ENCODE measurements around the gene KRT86.

The KRT86 gene

DNA sequence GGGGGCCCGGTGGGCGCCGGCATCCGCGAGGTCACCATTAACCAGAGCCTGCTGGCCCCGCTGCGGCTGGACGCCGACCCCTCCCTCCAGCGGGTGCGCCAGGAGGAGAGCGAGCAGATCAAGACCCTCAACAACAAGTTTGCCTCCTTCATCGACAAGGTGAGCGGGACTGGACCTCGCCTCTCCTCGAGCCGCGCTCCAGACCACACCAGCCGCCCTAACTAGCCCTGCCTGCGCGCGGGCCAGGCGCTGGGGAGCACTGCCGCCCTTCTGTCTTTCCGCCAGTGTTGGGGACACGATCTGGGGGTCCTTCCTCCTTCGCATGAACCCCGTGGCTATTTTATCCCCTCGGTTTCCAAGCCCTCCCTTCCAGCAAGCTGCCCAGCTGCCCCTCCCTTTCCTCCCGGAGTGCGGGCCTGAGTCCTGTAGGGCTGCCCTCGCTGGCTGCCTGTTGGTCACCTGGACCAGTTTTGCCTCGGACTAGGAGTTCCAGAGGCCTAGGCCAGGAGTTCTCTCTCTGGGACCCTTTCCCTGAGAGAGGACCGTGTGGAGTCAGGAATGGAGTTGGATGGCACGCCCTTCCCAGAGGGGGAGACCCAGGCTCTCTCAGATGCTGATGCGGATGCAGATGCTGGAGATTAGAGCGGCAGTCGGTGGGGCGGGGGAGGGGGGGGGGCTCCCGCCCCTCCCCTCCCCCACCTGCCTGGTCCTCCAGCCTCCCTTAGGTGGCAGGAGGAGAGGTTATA is 40.8 kb upstream of the KRT86 start:
- TF ChIP-seq TAF1 (IDR thresholded peaks at IDR 0.05; ENCODE audit: low read depth) (no peak), CEBPB (IDR thresholded peaks at IDR 0.05) (no peak), TCF12 (IDR thresholded peaks at IDR 0.05; ENCODE audit: low read depth) (no peak), EGR1 (IDR thresholded peaks at IDR 0.05) (no peak), EP300 (IDR thresholded peaks at IDR 0.05; ENCODE audit: borderline replicate concordance) (no peak), YY1 (IDR thresholded peaks at IDR 0.05; ENCODE audit: low read depth) (no peak), RAD21 (IDR thresholded peaks at IDR 0.05; ENCODE audit: low read depth) (no peak), CREB1 (IDR thresholded peaks at IDR 0.05; ENCODE audit: low read depth) (no peak), ZBTB7A (IDR thresholded peaks at IDR 0.05; ENCODE audit: low read depth) (no peak), FOXM1 (IDR thresholded peaks at IDR 0.05; ENCODE audit: borderline replicate concordance, low read depth) (no peak), TEAD4 (IDR thresholded peaks at IDR 0.05) (no peak), NFIC (IDR thresholded peaks at IDR 0.05) (no peak)
- TF ChIP-seq, protein P1, sequence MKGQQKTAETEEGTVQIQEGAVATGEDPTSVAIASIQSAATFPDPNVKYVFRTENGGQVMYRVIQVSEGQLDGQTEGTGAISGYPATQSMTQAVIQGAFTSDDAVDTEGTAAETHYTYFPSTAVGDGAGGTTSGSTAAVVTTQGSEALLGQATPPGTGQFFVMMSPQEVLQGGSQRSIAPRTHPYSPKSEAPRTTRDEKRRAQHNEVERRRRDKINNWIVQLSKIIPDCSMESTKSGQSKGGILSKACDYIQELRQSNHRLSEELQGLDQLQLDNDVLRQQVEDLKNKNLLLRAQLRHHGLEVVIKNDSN (IDR thresholded peaks at IDR 0.05) = no peak
- TF ChIP-seq, protein P2, sequence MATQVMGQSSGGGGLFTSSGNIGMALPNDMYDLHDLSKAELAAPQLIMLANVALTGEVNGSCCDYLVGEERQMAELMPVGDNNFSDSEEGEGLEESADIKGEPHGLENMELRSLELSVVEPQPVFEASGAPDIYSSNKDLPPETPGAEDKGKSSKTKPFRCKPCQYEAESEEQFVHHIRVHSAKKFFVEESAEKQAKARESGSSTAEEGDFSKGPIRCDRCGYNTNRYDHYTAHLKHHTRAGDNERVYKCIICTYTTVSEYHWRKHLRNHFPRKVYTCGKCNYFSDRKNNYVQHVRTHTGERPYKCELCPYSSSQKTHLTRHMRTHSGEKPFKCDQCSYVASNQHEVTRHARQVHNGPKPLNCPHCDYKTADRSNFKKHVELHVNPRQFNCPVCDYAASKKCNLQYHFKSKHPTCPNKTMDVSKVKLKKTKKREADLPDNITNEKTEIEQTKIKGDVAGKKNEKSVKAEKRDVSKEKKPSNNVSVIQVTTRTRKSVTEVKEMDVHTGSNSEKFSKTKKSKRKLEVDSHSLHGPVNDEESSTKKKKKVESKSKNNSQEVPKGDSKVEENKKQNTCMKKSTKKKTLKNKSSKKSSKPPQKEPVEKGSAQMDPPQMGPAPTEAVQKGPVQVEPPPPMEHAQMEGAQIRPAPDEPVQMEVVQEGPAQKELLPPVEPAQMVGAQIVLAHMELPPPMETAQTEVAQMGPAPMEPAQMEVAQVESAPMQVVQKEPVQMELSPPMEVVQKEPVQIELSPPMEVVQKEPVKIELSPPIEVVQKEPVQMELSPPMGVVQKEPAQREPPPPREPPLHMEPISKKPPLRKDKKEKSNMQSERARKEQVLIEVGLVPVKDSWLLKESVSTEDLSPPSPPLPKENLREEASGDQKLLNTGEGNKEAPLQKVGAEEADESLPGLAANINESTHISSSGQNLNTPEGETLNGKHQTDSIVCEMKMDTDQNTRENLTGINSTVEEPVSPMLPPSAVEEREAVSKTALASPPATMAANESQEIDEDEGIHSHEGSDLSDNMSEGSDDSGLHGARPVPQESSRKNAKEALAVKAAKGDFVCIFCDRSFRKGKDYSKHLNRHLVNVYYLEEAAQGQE (IDR thresholded peaks at IDR 0.05; ENCODE audit: low read depth) = no peak
- TF ChIP-seq, protein P3, sequence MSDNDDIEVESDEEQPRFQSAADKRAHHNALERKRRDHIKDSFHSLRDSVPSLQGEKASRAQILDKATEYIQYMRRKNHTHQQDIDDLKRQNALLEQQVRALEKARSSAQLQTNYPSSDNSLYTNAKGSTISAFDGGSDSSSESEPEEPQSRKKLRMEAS (IDR thresholded peaks at IDR 0.05) = no peak

DNA sequence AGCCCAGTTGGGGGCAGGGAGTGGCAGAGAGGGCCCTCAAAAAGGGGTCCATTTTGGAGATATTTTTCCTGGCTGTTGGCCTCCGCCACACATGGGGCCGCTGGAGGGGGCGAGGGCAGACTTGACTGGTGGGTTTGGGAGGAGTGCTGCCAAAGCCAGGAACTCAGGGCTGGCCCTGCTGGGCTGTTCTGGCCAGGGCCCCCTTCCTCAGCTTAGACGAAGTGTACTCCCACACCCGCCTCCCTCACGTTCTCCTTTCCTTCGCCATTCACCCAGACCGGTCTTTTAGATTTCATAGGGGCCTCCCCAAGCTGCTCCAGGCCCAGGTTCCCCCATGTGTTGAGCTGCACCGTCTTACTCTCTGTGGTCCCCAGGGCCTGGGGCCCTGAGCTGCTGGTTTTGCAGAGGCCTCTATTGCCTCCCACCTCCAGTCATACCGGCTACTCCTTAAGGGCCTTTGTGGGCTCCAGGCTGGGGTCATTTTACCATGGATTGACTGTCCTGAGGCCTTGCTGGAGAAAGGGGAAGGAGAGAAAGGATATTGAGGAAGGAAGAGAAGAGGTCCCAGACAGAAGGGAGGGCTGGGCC is 40.1 kb upstream of the KRT86 start:
- TF ChIP-seq YY1 (IDR thresholded peaks at IDR 0.05; ENCODE audit: low read depth) = no peak
- no peak for TF ChIP-seq RAD21 (IDR thresholded peaks at IDR 0.05; ENCODE audit: low read depth)
- TF ChIP-seq CEBPB (IDR thresholded peaks at IDR 0.05) = no peak
- TF ChIP-seq, protein P2 (IDR thresholded peaks at IDR 0.05; ENCODE audit: low read depth) = no peak

DNA sequence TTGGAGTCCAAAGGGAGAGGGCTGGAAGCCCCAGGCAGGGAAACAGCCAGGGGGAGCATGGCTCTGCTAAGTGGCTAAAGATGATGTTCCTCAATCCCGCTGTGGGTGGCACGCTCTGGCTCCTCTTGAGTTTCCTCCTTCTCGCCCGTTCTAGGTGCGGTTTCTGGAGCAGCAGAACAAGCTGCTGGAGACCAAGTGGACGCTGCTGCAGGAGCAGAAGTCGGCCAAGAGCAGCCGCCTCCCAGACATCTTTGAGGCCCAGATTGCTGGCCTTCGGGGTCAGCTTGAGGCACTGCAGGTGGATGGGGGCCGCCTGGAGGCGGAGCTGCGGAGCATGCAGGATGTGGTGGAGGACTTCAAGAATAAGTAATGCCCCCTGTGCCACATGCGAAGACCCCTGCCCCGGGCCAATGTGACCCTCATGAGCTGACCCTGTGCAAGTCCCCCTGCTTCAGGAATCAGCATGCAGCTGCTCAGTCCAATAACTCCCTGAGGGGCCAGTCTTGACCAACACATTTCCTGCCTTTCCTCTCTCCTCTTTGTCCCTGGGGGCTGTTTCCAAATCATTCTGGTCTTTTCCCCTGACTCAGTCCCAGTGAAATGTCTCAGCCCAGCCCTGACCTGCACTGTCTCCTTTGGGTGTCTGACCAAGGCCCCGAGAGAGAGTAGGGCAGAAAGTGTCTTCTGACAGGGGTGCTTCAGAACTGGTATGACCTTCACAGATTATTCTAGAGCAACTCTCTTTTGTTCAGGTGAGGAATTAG is 39.3 kb upstream of the KRT86 start:
- TF ChIP-seq, protein P3 (IDR thresholded peaks at IDR 0.05) = no peak
- TF ChIP-seq EGR1 (IDR thresholded peaks at IDR 0.05) (no peak), EP300 (IDR thresholded peaks at IDR 0.05; ENCODE audit: borderline replicate concordance) (no peak), ZBTB7A (IDR thresholded peaks at IDR 0.05; ENCODE audit: low read depth) (no peak), CEBPB (IDR thresholded peaks at IDR 0.05) (no peak)
- TF ChIP-seq, protein P1 (IDR thresholded peaks at IDR 0.05) = no peak

DNA sequence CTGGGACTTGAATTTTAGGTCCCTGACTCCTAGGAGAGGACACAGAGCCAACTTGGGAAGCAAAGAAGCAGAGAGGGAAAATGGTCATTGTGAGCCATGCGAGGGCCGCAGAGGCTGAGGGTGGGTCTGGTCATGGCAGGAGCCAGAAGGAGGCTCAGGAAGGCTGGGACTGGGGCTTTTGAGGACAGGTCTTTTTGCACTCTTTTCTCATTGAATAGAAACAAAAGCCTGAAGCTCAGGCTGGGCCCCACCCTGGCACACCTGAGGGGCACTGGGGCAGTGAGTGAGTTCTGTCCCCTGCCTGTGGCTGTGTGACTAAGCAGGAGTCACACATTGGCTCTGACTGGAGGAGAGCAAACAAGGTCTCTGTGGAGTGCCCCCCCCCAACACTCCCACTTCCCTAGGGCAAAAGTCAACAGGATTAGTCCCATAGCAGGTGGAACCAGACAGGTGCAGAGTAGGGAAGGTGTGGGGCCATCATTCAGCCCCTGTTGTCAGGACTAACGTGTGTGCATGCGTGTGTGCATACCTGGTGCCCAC is 38.6 kb upstream of the KRT86 start:
- TF ChIP-seq EP300 (IDR thresholded peaks at IDR 0.05; ENCODE audit: borderline replicate concordance) (peak; percentile 84; the same call in 1 of the 2 replicates), RAD21 (IDR thresholded peaks at IDR 0.05; ENCODE audit: low read depth) (peak; percentile 23; the same call in 1 of the 2 replicates), NFIC (IDR thresholded peaks at IDR 0.05) (peak; percentile 62; the same call in 1 of the 2 replicates), YY1 (IDR thresholded peaks at IDR 0.05; ENCODE audit: low read depth) (no peak), ZBTB7A (IDR thresholded peaks at IDR 0.05; ENCODE audit: low read depth) (0 out of 2 replicates have a peak, but pooled peaks have one; percentile 41), TCF12 (IDR thresholded peaks at IDR 0.05; ENCODE audit: low read depth) (peak; percentile 85), FOXM1 (IDR thresholded peaks at IDR 0.05; ENCODE audit: borderline replicate concordance, low read depth) (peak; percentile 49; the same call in 1 of the 2 replicates)
- TF ChIP-seq, protein P3 (IDR thresholded peaks at IDR 0.05) = no peak
